Measurements from ENCODE around the gene HPN.

The HPN gene

DNA sequence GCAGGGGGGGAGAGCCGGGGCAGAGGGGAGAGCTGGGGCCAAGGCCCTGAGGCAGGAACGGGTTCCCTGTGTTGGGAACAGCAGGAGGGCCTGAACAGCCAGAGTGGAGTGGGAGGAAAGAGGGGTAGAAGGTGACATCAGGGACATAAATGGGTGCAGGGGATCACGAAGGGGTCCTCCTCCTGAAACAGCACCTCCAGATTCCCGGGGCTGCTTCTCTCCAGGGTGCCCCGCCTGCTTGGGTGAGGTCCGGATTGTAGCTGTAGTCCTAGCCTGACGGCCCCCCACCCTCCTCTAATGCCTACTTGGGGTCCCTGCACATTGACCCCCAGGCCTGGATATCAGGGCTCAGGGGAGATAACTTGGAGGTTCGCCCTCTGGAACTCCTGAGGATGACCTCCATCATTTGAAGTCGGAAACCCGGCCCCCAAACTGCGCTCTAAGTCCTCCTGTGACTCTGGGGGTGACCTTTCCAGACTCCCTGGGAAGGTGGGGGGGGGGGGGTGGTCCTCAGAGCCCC, 11.7 kb upstream of the HPN start:
- TF ChIP-seq, protein P1, sequence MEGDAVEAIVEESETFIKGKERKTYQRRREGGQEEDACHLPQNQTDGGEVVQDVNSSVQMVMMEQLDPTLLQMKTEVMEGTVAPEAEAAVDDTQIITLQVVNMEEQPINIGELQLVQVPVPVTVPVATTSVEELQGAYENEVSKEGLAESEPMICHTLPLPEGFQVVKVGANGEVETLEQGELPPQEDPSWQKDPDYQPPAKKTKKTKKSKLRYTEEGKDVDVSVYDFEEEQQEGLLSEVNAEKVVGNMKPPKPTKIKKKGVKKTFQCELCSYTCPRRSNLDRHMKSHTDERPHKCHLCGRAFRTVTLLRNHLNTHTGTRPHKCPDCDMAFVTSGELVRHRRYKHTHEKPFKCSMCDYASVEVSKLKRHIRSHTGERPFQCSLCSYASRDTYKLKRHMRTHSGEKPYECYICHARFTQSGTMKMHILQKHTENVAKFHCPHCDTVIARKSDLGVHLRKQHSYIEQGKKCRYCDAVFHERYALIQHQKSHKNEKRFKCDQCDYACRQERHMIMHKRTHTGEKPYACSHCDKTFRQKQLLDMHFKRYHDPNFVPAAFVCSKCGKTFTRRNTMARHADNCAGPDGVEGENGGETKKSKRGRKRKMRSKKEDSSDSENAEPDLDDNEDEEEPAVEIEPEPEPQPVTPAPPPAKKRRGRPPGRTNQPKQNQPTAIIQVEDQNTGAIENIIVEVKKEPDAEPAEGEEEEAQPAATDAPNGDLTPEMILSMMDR (IDR thresholded peaks at IDR 0.05; ENCODE audit: insufficient read depth, low read depth, low read length, missing control alignments): no peak
- H3K4me3 ChIP-seq (ENCODE audit: low read length): no peak overlapping the region
- DNase-seq (ENCODE audit: low read depth): no peak

DNA sequence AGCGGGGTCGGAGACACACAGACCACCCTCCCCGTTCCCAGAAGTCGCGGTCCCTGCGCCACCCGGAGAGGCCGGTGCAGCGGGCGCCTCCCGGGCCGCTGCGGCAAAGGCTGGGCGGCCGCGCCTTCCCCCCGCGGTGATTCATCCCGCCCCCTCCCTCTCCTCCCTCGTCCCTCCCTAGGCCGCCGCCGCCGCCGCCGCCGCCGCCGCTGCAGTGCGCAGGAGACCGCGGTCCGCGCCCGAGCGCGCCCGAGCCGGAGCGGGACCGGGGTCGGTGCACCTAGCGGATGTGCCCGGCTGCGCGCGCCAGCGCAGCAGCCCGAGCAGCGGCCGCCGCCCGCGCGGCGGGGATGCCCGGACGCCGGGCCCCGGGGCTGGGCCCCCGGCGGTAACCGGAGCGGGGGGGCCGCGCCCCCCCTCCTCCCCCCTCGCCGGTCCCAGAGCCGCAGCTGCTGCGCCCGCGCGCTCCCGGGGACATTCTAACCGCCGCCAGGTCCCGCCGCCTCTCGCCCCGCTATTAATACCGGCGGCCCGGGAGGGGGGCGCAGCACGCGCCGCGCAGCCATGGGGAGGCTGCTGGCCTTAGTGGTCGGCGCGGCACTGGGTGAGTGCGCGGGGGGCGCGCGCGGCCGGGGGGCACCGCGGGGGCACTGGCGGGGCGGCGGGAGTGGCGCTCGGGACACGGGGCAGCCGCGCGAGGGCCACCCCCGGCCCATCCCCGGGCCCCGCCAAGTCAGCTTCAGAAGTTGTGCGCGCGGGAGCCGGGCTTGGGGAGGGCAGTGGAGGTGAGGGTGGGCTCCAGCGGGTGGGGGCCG, 11.1 kb upstream of the HPN start, which contains the start of gene SCN1B:
TSS of gene SCN1B (plus strand) at position 214 of the 815 bp plus-strand sequence. CDS start at position 565, 351 bp downstream.
- peak; percentile 79 for DNase-seq (ENCODE audit: low read depth)
- H3K4me3 ChIP-seq (ENCODE audit: low read length): peak within 1 kb of the TSS; percentile 16
- TF ChIP-seq, protein P1 (IDR thresholded peaks at IDR 0.05; ENCODE audit: insufficient read depth, low read depth, low read length, missing control alignments): no peak

DNA sequence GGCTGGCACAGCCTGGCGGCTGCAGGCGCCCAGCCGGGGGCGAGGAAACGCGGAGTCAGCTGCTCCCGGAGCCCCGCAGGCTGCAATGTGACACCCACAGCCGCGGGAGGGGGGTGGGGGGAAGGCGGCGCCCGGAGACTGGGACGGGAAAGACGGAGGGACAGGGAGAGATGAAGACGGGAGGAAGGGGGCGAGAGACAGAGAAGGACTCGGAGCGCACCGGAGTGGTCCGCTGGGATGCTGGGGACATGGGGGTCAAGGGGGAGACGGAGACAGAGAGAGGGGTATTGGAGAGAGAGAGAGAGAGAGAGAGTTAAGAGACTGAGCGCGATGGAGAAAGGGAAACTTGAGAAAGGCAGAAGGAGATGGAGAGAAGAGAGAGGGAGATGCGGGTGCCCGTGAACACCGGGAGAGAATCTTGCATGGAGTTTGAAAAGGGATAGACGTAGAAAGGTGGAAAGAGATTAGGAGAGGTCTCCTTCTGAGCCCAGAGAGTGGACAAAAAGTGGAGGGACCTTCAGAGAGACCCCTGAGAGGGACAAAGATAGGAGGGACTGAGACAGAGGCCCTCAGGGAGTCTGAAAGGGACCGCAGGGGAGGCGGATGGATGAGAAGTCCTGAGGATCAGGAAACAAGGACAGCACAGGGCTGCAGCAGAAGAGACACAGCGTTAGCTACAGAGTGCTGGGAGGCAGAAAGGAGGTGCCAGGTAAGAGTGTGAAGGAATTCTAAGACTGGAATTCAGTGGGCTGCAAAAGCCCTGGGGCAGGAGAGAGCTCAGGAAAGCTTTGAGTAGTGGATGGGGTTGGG, 10.2 kb upstream of the HPN start:
- no peak for DNase-seq (ENCODE audit: low read depth)
- TF ChIP-seq, protein P1 (IDR thresholded peaks at IDR 0.05; ENCODE audit: insufficient read depth, low read depth, low read length, missing control alignments): no peak
- H3K4me3 ChIP-seq (ENCODE audit: low read length): peak overlapping the region; percentile 16

DNA sequence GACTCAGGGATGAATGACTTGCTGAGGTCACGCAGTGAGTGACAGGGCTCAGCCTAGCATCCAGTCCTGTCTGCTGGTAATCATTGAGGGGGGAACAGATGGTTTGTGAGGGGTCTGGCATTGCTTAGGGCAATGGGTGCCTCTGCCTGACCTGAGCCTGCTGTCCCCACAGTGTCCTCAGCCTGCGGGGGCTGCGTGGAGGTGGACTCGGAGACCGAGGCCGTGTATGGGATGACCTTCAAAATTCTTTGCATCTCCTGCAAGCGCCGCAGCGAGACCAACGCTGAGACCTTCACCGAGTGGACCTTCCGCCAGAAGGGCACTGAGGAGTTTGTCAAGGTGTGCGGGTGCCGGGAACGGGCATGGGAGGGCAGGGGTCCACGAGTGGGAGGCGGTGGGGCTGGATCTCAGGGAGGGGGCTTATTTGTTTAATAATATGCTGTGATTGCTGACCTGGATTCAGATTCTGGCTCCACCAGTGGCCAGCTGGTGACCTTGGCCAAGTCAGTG, 9.1 kb upstream of the HPN start:
- no peak for DNase-seq (ENCODE audit: low read depth)
- no peak overlapping the region for H3K4me3 ChIP-seq (ENCODE audit: low read length)
- TF ChIP-seq, protein P1 (IDR thresholded peaks at IDR 0.05; ENCODE audit: insufficient read depth, low read depth, low read length, missing control alignments): no peak

DNA sequence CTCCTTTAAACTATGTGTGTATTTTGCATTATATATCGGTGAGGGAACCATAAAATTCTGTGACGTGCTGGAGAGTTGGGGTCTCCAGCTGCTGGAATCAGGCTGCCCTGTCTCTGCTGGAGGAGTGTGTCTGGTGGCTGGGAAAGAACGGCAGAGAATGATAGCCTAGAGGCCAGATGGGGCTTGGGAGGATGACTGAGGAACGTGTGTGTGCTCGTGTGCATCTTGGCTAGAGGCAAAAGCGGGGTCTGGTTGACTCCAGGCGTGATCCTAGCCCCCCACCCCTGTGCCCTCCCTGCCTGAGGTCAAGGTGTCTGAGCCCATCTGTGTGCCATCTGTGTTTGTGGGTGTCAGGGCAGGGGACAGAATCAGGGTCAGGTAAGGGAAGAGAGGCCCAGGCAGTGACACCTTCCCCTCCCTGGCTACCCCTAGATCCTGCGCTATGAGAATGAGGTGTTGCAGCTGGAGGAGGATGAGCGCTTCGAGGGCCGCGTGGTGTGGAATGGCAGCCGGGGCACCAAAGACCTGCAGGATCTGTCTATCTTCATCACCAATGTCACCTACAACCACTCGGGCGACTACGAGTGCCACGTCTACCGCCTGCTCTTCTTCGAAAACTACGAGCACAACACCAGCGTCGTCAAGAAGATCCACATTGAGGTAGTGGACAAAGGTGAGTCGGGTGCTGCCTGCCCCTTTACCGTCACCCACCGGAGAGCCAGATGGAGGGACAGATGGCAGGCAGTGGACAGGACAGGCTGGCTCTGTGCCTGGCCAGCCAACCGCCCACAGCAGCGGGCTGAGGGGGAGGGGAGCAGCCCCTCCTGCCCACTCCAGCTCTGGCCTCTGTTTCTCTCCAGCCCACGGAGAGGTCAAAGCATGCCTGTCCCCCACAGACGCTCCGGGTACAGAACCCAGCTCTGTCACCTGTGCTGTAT, 8.2 kb upstream of the HPN start:
- DNase-seq (ENCODE audit: low read depth): no peak
- no peak overlapping the region for H3K4me3 ChIP-seq (ENCODE audit: low read length)
- TF ChIP-seq, protein P1 (IDR thresholded peaks at IDR 0.05; ENCODE audit: insufficient read depth, low read depth, low read length, missing control alignments): no peak

DNA sequence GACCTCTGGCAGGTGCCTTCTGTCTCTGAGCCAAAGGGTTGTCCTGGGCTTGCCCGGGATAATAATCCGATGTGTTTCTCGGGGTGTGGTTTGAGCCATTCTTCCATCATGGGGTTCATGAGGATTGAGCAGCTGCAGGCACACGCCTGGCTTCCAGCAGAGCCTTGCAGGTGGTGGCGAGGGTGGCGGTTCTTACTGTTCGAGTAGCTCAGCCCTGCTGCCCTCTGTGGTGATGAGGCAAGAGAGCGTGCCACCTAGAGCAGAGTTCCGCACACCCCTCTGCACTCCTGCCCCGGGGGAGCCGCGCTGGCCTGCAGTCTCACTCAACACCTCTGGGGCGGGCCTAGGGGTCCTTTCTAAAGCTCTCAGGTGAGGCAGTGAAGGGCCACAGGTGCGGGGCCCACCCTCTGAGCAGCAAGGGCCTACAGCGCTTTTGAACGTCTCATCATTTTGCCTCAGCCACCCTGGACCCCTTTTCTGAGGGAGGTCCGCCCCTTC, 7.5 kb upstream of the HPN start:
- DNase-seq (ENCODE audit: low read depth): no peak
- H3K4me3 ChIP-seq (ENCODE audit: low read length): no peak overlapping the region

More for the DNA sequence above, 7.5 kb upstream of the HPN start:
- TF ChIP-seq, protein P1 (IDR thresholded peaks at IDR 0.05; ENCODE audit: insufficient read depth, low read depth, low read length, missing control alignments): no peak

Measured in epithelial cell of esophagus (primary cell).